ENCODE measurements around the gene WDR59.
"Not testable (repeated sequence)": the region's sequence is repeated elsewhere in the genome, so short reads cannot be mapped to it uniquely, and the experiment has no call there.

WDR59 gene

DNA sequence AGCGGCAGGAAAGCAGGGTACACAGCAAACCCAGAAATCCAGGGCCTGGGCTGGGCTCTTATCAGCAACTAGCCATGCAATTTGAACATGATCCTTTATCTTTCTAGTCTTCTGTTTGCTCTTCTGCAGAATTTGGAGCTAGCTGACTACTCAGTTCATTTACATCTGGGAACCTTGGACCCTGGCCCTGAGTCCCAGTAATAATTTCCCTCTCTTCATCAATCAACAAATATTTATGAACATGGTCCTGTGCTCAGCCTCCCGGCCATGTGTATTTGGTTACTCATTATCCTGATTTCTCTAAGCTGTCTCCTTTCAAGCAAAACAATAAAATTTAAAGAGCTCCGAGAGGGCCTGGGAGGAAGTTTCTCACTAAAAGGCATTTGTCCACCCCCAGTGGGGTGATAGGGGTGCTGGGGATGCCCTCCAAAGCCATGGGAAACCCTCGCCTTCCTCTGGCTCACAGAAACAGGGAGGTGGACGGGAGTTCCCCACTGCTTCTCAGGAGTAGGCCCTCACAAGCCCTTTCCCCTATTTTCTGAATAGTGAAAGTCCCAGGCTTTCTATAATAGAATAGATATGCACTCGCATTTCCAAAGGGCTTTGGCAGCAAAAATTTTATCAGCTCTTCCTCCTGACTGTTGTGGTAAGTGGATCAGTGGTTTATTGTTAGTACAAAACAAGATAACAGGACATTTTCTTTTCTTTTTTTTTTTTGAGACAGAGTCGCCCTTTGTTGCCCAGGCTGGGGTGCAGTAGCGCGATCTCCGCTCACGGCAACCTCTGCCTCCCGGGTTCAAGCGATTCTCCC lies 6.9 kb upstream of the WDR59 start:
- Mint-ChIP-seq H3K4me3 (peak overlapping the region in 1 of 3 experiments; percentile 36), H3K27me3 (ENCODE audit: low read depth) (no peaks in the 10 kb centered on the region), H3K9me3 (no peaks in the 10 kb centered on the region), H3K4me1 (peaks cover 12% of the 10 kb centered on the region), H3K27ac (peak overlapping the region; percentile 82 to 96 (median 92)), H3K36me3 (ENCODE audit: low read depth) (no peaks in the 10 kb centered on the region)
- TF ChIP-seq, protein P1, sequence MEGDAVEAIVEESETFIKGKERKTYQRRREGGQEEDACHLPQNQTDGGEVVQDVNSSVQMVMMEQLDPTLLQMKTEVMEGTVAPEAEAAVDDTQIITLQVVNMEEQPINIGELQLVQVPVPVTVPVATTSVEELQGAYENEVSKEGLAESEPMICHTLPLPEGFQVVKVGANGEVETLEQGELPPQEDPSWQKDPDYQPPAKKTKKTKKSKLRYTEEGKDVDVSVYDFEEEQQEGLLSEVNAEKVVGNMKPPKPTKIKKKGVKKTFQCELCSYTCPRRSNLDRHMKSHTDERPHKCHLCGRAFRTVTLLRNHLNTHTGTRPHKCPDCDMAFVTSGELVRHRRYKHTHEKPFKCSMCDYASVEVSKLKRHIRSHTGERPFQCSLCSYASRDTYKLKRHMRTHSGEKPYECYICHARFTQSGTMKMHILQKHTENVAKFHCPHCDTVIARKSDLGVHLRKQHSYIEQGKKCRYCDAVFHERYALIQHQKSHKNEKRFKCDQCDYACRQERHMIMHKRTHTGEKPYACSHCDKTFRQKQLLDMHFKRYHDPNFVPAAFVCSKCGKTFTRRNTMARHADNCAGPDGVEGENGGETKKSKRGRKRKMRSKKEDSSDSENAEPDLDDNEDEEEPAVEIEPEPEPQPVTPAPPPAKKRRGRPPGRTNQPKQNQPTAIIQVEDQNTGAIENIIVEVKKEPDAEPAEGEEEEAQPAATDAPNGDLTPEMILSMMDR (IDR thresholded peaks at IDR 0.05; ENCODE audit: unreplicated experiment in 3 of 3), result no peak

DNA sequence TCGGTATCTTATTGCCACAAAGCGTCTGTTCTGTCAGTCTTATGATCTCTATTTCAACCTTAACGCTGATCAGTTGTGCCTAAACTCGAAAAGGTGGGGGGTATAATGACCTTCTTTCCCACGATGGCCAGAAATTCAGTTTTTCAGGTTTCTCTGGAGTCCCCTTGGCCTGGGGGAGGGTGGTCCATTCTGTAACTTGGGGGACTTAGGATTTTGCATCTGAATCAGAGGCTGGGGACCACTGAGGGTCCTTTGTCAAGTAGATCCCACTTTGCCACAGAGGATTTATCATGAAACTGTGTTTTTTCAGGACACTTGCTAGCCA lies 6.3 kb upstream of the WDR59 start:
- H3K4me1 Mint-ChIP-seq, result peaks cover 12% of the 10 kb centered on the region
- H3K4me3 Mint-ChIP-seq, result no peak overlapping the region
- H3K27me3 Mint-ChIP-seq (ENCODE audit: low read depth), result no peaks in the 10 kb centered on the region
- H3K36me3 Mint-ChIP-seq (ENCODE audit: low read depth), result no peaks in the 10 kb centered on the region
- peak overlapping the region; percentile 82 to 96 (median 92) for H3K27ac Mint-ChIP-seq
- TF ChIP-seq, protein P1 (IDR thresholded peaks at IDR 0.05; ENCODE audit: unreplicated experiment in 3 of 3), result no peak
- H3K9me3 Mint-ChIP-seq, result no peaks in the 10 kb centered on the region

DNA sequence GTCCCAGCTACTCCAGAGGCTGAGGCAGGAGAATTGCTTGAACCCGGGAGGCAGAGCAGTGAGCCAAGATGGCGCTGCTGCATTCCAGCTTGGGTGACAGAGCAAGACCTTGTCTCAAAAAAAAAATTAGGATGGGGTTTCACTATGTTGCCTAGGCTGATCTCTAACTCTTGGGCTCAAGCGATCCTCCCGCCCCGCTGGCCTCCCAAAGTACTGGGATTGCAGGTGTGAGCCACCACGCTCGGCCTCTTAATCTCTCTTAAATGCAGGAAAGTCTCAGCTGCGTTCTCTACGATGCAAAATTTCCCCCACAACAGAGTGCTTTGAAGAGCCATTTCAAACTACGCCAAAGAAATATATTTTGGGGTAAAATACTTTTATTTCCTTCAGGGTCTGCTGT lies 5.9 kb upstream of the WDR59 start:
- Mint-ChIP-seq H3K4me3 (no peak overlapping the region), H3K27ac (peak overlapping the region; percentile 82 to 96 (median 92))

DNA sequence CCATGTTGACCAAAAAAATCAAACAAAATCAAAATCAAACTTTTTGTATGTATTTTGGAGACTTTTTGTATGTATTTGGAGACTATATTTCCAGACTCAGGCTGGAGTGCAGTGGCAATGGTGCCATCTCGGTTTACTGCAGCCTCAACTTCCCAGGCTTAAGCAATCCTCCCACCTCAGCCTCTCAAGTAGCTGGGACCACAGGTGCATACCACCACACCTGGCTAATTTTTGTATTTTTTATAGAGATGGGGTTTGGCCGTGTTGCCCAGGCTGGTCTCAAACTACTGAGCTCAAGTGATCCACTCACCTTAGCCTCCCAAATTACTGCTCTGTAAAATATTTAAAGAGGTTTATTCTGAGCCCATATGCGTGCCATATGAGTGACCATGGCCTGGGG lies 4.9 kb upstream of the WDR59 start:
- H3K27ac Mint-ChIP-seq, result peak overlapping the region; percentile 48 to 89 (median 62)
- not testable (repeated sequence) for H3K9me3 Mint-ChIP-seq; H3K4me3 Mint-ChIP-seq; H3K36me3 Mint-ChIP-seq (ENCODE audit: low read depth); H3K27me3 Mint-ChIP-seq (ENCODE audit: low read depth)
- H3K4me1 Mint-ChIP-seq, result peaks cover 16% of the 10 kb centered on the region

More for the DNA sequence above, 5.9 kb upstream of the WDR59 start:
- no peaks in the 10 kb centered on the region for H3K36me3 Mint-ChIP-seq (ENCODE audit: low read depth)
- TF ChIP-seq, protein P1 (IDR thresholded peaks at IDR 0.05; ENCODE audit: unreplicated experiment in 3 of 3), result no peak
- H3K4me1 Mint-ChIP-seq, result peaks cover 12% of the 10 kb centered on the region
- no peaks in the 10 kb centered on the region for H3K27me3 Mint-ChIP-seq (ENCODE audit: low read depth)
- H3K9me3 Mint-ChIP-seq, result no peaks in the 10 kb centered on the region

DNA sequence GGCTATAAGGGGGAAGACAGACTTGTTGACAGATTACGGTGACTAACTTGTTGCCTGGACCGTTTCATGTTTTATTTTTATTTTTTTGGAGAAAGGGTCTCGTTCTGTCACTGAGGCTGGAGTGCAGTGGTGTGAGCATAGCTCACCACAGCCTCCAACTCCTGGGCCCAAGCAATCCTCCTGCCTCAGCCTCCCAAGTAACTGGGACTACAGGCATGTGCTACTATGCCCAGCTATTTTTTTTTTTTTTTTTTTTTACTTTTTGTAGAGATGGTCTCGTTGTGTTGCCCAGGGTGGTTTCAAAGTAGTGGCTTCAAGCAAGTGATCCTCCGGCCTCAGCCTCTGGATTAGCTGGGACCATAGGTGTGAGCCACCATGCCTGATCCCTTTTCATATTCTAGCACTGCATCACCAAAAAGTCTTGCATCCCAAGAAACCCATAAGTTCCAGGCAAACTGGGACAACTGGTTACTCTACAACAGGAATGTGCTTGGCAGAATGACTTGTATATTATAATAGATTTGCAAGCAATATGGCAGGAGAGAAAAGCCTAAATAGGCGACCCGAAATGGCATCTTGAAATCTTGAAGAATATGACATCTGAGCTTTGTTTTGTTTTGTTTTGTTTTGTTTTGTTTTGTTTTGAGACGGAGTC lies 2.2 kb upstream of the WDR59 start:
- no peaks in the 10 kb centered on the region for H3K27me3 Mint-ChIP-seq (ENCODE audit: low read depth)
- H3K27ac Mint-ChIP-seq, result no peak overlapping the region
- TF ChIP-seq, protein P1 (IDR thresholded peaks at IDR 0.05; ENCODE audit: unreplicated experiment in 3 of 3), result no peak
- H3K4me1 Mint-ChIP-seq, result peaks cover 17% of the 10 kb centered on the region
- no peak overlapping the region for H3K4me3 Mint-ChIP-seq
- H3K9me3 Mint-ChIP-seq, result no peaks in the 10 kb centered on the region
- peaks cover 5% of the 10 kb centered on the region for H3K36me3 Mint-ChIP-seq (ENCODE audit: low read depth)

DNA sequence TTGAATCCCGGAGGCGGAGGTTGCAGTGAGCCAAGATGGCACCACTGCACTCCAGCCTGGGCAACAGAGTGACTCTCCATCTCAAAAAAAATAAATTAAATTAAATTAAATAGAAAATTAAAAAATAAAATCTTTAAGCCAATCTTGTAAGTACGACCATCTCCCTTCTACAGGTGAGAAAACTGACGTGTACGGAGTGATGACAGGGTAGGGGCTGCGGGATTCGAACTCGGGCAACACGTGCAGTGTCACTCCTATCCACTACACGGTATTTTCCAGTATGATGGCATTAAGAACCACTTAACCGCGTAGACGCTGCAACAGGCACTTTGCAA lies 762 bp downstream of the WDR59 start:
- no peaks in the 10 kb centered on the region for H3K9me3 Mint-ChIP-seq
- peaks cover 9% of the 10 kb centered on the region for H3K4me1 Mint-ChIP-seq
- H3K36me3 Mint-ChIP-seq (ENCODE audit: low read depth), result peaks cover 5% of the 10 kb centered on the region
- H3K4me3 Mint-ChIP-seq, result peak overlapping the region; percentile 94 to 99 (median 99)
- H3K27me3 Mint-ChIP-seq (ENCODE audit: low read depth), result no peaks in the 10 kb centered on the region
- TF ChIP-seq, protein P1 (IDR thresholded peaks at IDR 0.05; ENCODE audit: unreplicated experiment in 3 of 3), result no peak
- peak overlapping the region in 1 of 3 experiments; percentile 54 for H3K27ac Mint-ChIP-seq
